GM12891 (cell line): ENCODE data around the gene VSIG2.

Experiments used
- DNase-seq: peaks from one replicate; pipeline ENCODE4 v3.0.0; 2011; ENCODE audit warnings: low spot score; ENCODE audit not compliant: insufficient read length
- FAIRE-seq: peaks from 2 replicates; lab custom pipeline; 2011; peaks lifted over from hg19 to GRCh38; lab: Jason Lieb, UNC
- PAX5 ChIP-seq: IDR thresholded peaks from 2 replicates; pipeline ENCODE4 v1.6.1; 2011; ENCODE audit warnings: low read length, moderate library complexity, mild to moderate bottlenecking; ENCODE audit not compliant: insufficient read depth, severe bottlenecking
- POLR2A ChIP-seq: IDR thresholded peaks from 2 replicates; pipeline ENCODE4 v1.6.1; 2011; ENCODE audit warnings: low read depth, low read length, control low read depth
- POLR2AphosphoS5 ChIP-seq: IDR thresholded peaks from 2 replicates; pipeline ENCODE4 v1.6.1; 2011; ENCODE audit warnings: low read depth, low read length, control low read depth
- POU2F2 ChIP-seq: IDR thresholded peaks from 2 replicates; pipeline ENCODE4 v1.6.1; 2011; ENCODE audit warnings: low read depth, mild to moderate bottlenecking, control low read depth, low read length, moderate library complexity
- SPI1 ChIP-seq: IDR thresholded peaks from 2 replicates; pipeline ENCODE4 v1.6.1; 2011; ENCODE audit warnings: low read depth, low read length, control low read depth
- TAF1 ChIP-seq: IDR thresholded peaks from 2 replicates; pipeline ENCODE4 v1.6.1; 2011; ENCODE audit warnings: low read depth, low read length, control low read depth

VSIG2 gene

DNA sequence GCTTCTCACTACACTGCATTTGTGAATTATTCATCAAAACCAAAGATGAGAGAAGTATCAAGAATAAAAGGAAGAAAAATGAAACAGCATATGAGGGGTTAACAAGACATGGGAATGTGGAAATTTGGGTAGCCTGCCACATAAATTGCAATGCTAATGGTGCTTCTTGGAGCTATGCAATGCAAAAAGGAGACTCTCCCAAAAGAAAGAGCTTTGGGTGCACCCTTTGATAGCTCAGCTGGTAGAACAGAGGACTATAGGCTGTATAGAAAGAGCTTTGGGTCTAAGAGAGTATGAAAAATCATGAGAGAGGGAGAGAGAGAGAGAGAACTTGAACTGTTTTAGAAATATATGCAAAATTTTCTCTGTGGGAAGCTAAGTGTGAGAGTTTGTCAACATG lies 52.0 kb downstream of the VSIG2 start:
- TF ChIP-seq TAF1 (no peak), SPI1 (no peak), POU2F2 (no peak), POLR2A (no peak), POLR2AphosphoS5 (no peak), PAX5 (no peak)
- FAIRE-seq (no peak), DNase-seq (no peak)

DNA sequence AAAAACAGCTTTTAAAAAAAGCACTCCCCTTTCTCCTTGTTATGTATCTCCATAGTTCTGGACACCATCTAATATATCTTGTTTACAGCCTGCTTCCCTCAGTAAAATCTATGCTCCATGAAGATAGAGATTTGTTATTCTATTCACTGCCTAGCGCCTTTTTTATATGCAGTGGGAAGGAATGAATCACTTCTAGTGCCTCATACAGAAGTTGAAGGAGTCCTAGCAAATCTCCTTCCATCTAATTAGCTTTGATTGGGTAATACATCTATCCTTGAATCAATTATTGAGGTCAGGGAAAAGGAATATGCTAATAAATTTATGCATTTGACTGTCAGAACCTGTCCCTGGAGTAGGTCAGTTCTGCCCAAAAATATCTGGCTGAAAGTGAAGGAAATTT lies 52.5 kb downstream of the VSIG2 start:
- TF ChIP-seq SPI1 (no peak), POU2F2 (no peak), TAF1 (no peak), PAX5 (no peak), POLR2AphosphoS5 (no peak), POLR2A (no peak)
- FAIRE-seq = no peak
- no peak for DNase-seq
